Colonic mucosa (tissue), 4 donors: ENCODE data around the gene FREM1. TPM values are rescaled to one million over a fixed set of nuclear protein-coding genes. Genes with fewer than 3 reads are reported as not detected.

Source experiments
- DNase-seq: peaks from one replicate; pipeline ENCODE4 v3.0.0-alpha.2; 2020
- H3K27ac ChIP-seq: fragments of 200-600 bp; one replicate; pipeline ENCODE4 v1.8.0; 2021
- H3K27me3 ChIP-seq: fragments of 200-600 bp; one replicate; pipeline ENCODE4 v1.8.0; 2021
- H3K36me3 ChIP-seq: fragments of 200-600 bp; one replicate; pipeline ENCODE4 v1.8.0; 2021
- H3K4me1 ChIP-seq: fragments of 200-600 bp; one replicate; pipeline ENCODE4 v1.8.0; 2021; ENCODE audit warnings: mild to moderate bottlenecking
- H3K4me3 ChIP-seq: fragments of 200-600 bp; one replicate; pipeline ENCODE4 v1.8.0; 2021
- H3K9ac ChIP-seq, 2 donors: one replicate each; pipeline ENCODE4 v1.7.0; 2013; ENCODE audit warnings: control low read depth in 2 of 2, low read depth in 2 of 2, low read length in 2 of 2
- H3K9me3 ChIP-seq: fragments of 200-600 bp; one replicate; pipeline ENCODE4 v1.8.0; 2021
- intact Hi-C: fragments of 100-400 bp; cut with DNase I; formaldehyde crosslinking; loops from one replicate; pipeline ENCODE4 v1.14.1; 2022
- total RNA-seq, 2 donors: library from RNA; stranded (reverse); fragmentation: NEBNext Ultra II Directional in 1 of 2; extraction: Animal tissue kit (Norgen Biotek cat#: 25700) in 1 of 2; gene quantifications; one replicate each; pipeline ENCODE4 v1.2.1, GENCODE V29; 2021
- TF ChIP-seq, protein P1 (sequence below): fragments of 200-600 bp; IDR thresholded peaks from one replicate; pipeline ENCODE4 v1.8.0; 2022; ENCODE audit warnings: antibody characterized with exemption, mild to moderate bottlenecking
- donor health status: healthy.
- donor health status: DM: no; HTN: no; CAD: no.
- donor health status: DM: no; HTN: no; CAD: no.

Gene FREM1
- total RNA-seq, 2 donors from 2014 or later = 1.1 to 1.5 TPM

DNA sequence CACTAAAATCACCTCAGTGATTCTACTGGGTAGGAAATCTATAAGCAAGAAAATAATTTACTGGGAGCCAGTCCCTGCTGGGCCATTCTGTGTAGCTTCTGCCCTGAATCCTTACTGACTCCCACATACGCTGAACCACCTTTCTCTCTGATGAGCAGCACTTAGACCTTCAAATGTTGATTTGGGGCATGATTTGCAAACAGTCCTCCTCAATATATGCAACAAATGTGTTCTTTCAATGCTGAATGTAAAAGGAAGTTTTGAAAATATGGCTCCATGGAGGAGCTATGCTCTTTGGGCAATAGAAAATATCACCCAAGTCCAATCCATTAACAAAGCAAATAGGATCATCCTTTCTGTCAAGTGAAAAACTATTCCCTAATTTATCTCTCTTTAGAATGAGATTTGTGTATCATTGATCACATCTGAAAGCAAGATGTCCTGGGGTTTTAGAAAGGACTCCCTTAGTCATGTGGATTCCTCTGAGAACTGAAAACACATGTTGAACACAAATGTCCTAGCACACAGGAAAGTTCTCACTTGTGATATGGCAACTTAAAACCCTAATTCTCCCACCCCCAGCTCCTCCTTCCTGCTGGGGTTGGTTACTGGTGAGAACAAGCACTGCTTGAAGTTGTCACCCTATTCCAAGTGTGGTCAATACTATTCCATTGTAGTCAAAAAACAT lies 178.8 kb downstream of the FREM1 start:
- Histone ChIP-seq H3K36me3 (no peaks in the 10 kb centered on the region), H3K9ac (no peak overlapping the region), H3K27me3 (no peaks in the 10 kb centered on the region), H3K4me1 (no peaks in the 10 kb centered on the region), H3K9me3 (no peaks in the 10 kb centered on the region), H3K27ac (no peak overlapping the region), H3K4me3 (no peak overlapping the region)
- DNase-seq = no peak
- TF ChIP-seq, protein P1, sequence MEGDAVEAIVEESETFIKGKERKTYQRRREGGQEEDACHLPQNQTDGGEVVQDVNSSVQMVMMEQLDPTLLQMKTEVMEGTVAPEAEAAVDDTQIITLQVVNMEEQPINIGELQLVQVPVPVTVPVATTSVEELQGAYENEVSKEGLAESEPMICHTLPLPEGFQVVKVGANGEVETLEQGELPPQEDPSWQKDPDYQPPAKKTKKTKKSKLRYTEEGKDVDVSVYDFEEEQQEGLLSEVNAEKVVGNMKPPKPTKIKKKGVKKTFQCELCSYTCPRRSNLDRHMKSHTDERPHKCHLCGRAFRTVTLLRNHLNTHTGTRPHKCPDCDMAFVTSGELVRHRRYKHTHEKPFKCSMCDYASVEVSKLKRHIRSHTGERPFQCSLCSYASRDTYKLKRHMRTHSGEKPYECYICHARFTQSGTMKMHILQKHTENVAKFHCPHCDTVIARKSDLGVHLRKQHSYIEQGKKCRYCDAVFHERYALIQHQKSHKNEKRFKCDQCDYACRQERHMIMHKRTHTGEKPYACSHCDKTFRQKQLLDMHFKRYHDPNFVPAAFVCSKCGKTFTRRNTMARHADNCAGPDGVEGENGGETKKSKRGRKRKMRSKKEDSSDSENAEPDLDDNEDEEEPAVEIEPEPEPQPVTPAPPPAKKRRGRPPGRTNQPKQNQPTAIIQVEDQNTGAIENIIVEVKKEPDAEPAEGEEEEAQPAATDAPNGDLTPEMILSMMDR = no peak
- intact Hi-C loops = no loop called here

DNA sequence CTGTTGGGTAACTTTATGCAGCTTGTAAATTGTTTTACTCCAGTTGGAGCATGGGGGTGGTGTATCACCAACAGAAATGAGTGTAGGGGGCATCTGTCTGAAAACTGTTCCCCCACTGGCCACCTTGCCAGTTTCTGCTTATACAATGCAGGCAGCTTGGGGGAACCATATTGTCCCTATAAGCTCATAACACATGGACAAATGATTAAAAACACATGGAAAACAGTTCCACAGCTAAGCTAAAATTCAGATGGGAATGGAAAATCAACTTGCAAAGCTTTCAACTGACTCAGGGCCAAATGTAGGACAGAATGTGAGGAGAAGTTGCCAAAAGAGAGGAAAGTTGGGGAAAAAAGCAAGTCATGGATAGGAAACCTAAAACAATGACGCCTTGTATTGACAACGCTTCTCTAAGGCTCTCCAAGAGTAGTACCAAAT lies 179.7 kb downstream of the FREM1 start:
- H3K27me3 ChIP-seq = no peaks in the 10 kb centered on the region
- no peak overlapping the region for H3K4me3 ChIP-seq
- no peak overlapping the region for H3K9ac ChIP-seq
- TF ChIP-seq, protein P1 = no peak
- DNase-seq = no peak
- intact Hi-C loops = no loop called here
- no peaks in the 10 kb centered on the region for H3K4me1 ChIP-seq
- no peaks in the 10 kb centered on the region for H3K9me3 ChIP-seq
- H3K36me3 ChIP-seq = no peaks in the 10 kb centered on the region
- no peak overlapping the region for H3K27ac ChIP-seq

DNA sequence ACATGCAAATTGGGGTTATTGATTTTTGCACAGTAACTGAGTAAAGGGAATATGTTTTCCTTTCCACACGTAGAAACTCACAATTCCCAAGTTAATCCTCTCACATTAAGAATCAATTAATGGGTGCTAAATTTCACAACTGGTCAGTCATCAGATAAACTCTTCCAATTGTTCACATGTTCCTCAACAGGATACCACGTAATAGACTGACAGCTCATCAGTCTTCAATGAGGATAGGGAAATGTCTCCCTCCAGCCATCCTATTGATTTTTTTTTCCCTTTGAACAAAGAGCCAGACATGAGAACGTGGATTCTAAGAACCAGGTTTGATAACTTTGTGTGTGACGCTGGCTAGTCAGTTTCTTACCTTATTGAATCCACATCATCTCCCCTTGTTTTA lies 186.9 kb downstream of the FREM1 start:
- no peaks in the 10 kb centered on the region for H3K4me1 ChIP-seq
- no peak overlapping the region for H3K9ac ChIP-seq
- no peaks in the 10 kb centered on the region for H3K36me3 ChIP-seq
- intact Hi-C loops = no loop called here
- no peak overlapping the region for H3K4me3 ChIP-seq
- no peaks in the 10 kb centered on the region for H3K27me3 ChIP-seq
- no peak overlapping the region for H3K27ac ChIP-seq
- no peaks in the 10 kb centered on the region for H3K9me3 ChIP-seq
- TF ChIP-seq, protein P1 = no peak
- no peak for DNase-seq

DNA sequence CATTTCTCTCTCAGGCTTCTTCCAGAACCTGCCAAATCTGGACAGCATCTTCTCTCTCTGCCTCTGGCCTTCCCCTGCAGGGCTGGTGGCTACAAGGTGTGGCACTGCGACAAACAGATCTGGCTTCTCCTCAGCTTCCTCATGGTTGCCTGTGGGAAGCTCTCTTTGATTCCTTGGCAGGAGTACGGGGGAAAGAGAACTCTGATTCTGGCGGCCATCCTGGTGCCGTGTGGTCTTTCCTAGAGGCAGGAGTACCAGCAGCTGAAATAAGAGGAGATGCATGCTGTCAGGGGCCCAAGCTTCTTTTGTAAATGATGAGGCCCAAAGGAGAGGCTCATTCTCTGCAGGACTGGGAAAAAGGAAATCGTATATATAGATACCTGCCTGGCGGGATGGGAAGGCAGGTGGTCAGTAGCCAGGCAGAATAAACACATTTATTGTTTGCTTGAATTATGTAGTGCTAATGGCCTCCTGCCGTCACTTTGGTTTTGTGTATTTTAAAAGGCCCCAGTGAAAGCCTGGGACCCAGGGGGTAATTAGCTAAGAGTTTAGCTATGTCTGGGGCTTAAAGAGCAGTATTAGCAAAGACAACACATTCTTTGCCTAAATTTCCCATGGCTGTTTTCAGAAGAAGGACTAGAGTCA lies 187.7 kb downstream of the FREM1 start, which contains the start of gene CER1:
Gene CER1, minus strand, starts transcription at position 343 of the 645 bp plus-strand sequence. Its CDS starts 61 bp downstream, at position 282.
- Histone ChIP-seq H3K4me3 (no peak within 1 kb of the TSS), H3K27ac (no peak within 1 kb of the TSS), H3K27me3 (no peaks in the 10 kb centered on the region), H3K9ac (no peak within 1 kb of the TSS), H3K4me1 (no peaks in the 10 kb centered on the region), H3K9me3 (no peaks in the 10 kb centered on the region), H3K36me3 (no peaks in the 10 kb centered on the region)
- DNase-seq = no peak
- TF ChIP-seq, protein P1 = no peak
- intact Hi-C loops = no loop called here

DNA sequence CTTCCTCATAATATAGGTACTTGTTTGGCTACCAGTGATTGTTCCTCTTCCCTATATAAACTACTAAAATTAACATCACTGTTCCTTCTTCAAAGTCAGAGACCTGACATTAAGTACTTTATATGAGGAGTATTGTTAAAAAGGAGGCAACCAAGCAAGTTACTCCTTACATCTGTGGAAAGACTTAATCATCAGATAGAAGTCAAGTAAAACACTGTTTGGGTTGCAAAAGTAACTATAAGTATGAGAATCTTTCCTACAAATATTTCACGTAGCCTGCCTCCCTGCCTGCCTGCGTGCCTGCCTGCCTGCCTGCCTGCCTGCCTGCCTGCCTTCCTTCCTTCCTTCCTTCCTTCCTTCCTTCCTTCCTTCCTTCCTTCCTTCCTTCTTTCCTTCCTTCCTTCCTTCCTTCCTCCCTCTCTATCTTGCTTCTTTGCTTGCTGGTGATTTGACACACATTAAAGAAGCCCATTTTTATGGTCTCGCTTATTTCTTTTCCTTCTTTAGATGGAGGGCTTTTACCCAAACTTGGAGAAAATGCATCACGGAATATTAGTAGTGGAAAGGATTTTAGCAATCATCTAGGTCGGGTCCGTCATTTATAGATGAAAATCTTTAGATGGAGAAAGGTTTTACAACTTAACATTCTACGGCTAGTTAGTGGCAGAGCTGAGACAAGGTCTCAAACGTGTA lies 190.9 kb downstream of the FREM1 start:
- Histone ChIP-seq H3K9ac (no peak overlapping the region), H3K4me1 (no peaks in the 10 kb centered on the region), H3K4me3 (no peak overlapping the region), H3K36me3 (no peaks in the 10 kb centered on the region), H3K9me3 (no peaks in the 10 kb centered on the region), H3K27me3 (no peaks in the 10 kb centered on the region), H3K27ac (no peak overlapping the region)
- no peak for DNase-seq
- intact Hi-C loops = no loop called here
- TF ChIP-seq, protein P1 = no peak
